NCI-H446 treated with DMSO at 0.1 percent for 48 hours (cell line): ENCODE data around the gene BLACAT1.

ENCODE experiments used
- DNase-seq: peaks from one replicate; lab custom pipeline; 2025; lab: John Stamatoyannopoulos, UW

BLACAT1 gene

DNA sequence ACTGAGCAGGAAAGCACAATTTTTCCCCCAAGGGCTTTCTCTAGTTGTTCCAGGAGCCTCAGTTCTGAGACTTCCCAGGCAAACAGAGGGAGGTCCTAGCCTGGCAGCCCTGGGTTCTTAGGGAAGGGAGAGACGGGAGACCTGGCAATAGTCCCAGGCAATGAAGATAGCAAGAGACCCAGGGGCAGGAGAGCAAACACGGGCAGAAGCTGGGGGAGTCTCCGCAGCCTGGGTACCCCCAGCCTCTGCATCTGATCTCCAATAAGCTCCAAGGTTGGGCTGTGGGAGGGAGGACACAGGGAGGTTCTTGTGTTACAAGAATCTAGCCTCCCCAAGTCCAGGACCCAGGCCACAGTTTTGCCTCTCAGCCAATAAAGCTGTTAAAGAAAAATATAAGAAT lies 2.4 kb downstream of the BLACAT1 start:
- DNase-seq = no peak

DNA sequence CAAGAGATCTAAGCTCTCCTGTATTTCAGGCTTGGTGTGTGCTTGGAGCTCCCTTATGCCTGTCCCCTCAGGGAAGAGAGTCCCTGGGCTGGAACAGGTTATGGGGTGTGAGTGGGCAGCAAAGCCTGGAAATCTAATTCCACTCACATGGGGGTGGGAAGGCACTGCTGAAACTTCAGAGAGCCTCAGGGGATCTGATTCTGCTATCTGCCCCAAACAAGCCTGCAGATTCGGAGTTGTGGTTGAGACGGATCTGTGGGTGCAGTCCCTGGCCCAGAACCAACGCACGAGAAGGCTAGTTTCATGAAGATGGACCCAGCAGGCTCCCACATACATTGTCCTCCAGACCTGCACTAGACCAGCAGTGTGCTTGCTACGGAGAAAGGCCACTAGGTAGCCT lies 2.9 kb downstream of the BLACAT1 start:
- no peak for DNase-seq

DNA sequence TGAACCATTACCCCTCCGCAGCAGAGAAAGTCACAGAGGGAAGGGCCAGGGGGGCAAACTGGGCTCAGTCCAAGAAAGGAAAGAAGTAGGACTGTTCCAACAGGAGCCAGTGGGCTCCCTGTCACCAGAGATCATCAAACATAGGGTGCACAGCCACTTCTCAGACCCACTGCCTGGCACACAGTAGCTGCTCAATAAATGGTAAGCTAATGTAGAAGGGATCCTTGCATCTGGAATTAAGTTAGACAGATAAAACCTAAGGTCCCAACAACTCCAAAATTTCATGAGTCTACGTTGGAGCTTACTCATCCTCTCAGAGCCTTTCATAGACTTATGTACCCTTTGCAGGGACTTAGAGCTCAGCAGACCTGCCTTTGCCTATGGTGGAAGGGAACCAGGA lies 3.5 kb downstream of the BLACAT1 start:
- DNase-seq = no peak

DNA sequence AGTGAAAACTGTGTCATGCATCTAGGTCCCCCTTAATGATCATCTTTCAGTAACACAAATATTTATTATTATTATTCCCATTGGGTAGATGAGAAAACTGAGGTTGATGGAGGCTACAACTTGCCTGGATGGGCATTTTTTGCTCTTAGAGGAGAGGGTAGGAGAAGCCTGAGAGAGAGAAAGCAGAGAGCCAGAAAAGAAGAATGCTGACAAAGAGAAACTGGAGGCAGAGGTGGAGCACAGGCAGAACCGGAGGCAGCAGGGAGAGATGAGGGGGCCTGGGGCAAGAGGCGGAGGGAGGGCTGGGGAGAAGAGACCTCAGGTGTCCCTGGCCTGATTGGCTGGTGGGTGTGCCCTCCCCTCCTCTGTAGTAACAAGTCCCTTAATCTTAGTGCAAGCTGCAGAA lies 4.1 kb downstream of the BLACAT1 start:
- DNase-seq = no peak

- DNase-seq = no peak
Observed at GRCh38 chr1:205451202-205451601, 4.6 kb downstream of the BLACAT1 start.

DNA sequence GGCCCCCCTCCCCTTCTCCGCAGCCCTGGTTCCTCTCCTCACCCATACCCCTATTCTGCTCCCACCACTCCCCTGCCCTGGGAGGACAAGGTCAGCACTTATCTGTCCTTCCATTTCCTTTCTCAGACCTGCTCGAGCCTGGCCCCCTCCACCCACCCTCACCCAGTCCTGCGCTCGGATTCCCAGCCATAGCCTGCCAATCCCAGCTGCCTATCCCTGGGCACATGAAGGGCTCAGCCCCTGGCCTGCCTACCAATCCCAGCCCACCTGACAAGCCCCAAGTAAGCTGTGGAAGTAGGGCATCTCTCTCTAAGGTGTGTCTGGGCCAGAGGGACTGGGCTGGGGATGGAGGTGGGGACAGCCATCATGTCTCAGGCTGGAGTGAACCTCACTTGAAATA lies 5.4 kb downstream of the BLACAT1 start:
- DNase-seq = no peak

DNA sequence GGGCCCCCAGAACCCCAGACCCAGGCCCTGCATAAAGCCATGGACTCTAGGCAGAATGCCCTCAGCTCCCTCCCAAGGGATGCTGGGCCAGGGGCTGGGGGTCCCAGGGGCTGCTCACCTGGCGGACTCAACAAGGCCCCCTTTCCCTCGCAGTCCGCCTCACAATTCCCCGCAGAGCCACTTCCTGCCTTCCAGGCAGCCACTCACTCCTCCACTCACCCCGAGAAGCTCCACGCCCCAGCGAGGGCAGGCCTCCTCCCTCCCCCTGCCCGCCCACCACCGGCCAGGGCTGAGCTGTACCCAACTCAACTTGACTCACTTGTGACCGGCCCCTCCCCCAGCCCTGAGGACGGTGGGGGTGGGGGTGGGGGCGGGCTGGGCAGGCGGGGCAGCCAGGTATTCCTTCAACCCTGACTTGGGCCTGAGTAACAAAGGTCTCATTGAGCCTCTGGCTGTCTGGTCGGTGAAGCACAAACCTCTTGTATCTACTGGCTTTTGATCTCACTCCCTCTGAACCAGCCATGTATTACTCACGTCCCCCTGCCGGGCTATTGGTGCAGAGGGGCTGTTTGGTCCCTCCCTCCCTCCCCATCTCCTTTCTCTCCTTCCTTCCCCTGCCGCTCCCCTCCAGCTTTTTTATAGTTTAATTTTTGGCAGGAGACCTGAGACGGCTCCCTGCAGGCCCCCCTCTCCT lies 5.9 kb downstream of the BLACAT1 start:
- no peak for DNase-seq

- no peak for DNase-seq
Observed at GRCh38 chr1:205449254-205449749, 6.5 kb downstream of the BLACAT1 start.

DNA sequence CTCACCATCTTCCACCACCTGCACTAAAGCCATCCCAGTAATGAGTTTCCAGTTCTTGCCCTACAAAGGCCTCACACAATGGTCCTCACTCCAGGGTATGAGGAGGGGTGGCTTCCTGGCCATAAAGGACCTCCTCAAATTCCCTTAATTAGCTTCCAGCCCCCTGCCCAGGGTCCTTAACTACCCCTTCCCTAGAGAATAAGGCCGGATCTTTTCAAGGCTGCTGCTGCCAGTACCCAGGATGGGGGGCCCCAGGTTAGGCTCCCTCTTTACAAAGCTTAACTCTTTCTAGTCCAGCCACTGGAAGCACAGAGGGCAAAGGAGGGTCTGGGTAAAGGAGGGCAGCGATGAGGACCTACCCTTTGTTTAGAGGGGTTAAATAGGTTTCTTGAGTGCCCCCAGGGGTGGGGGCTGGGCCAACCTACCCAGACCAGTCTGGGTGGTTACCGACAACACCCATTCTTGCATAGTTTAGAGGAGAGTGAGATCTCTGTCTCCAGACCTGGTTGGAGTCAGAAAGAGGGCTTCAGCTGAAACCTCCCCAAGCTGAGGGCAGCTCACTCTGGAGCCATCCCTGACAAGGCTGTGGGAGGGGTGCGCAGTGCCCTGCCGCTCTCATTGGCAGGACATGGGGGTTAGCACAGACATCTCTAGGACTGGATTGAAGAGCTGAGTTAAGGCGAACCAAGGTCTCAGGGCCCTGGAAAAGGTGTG lies 7.1 kb downstream of the BLACAT1 start:
- no peak for DNase-seq

DNA sequence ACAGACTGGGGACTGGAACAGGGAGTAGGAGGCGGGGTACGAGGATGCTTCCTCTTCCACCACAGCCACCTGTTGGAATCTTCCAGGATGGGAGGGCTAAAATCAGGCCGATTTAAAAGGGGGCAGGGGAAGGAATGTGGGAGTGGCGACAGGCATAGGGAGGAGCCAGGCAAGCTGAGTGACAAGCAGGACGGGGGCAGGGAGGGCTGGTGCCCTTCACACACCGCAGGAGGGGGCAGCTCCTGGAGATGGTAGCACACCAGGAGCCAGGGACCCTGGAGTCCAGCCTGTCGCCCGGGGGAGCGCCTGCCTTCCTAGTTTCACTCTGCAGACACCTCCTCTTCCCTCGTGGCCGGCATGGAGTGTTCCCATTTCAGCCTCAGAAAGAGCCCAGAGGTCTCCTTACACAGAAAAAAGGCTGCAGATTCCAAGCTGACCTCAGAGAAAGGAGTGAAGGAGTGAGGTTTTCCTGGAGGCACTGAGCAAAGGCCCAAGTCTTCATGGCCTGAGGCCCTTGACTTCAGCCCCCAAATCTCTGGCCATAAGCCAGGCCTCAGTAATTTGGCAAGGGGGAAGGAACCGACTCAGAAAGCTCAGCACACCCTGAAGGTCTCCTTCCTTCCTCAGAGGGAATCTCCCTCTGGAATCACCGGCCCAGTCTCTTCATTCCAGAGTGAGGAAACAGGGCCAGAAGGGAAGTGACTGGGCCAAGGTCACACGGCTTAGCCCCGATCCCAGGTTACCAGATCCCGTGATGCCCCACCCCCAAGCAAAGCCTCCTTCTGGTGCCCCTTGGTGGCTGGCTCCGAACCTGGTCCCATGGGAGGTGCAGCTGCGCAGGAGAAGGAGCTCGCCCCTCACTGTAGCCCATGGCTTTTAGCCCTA lies 8.1 kb downstream of the BLACAT1 start:
- no peak for DNase-seq

GRCh38 chr1:205446828-205447227 lies 9.0 kb downstream of the BLACAT1 start:
- DNase-seq = no peak

DNA sequence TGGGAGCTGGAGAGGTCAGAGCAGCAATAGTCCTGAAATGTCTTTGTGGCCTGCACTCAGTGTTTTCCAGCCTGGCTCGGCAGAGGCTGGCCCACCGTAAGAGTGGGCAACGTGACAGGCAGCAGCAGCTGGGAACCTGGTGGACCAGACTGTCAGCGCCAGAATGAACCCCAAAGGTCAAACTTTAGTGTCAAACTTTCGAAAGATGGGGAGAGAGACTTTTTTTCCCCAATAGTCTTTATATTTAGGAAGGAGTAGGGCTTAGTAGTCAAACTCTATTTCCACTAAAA lies 10.3 kb downstream of the BLACAT1 start:
- no peak for DNase-seq

GRCh38 chr1:205444931-205445645 lies 10.8 kb downstream of the BLACAT1 start:
- DNase-seq = peak; percentile 80

DNA sequence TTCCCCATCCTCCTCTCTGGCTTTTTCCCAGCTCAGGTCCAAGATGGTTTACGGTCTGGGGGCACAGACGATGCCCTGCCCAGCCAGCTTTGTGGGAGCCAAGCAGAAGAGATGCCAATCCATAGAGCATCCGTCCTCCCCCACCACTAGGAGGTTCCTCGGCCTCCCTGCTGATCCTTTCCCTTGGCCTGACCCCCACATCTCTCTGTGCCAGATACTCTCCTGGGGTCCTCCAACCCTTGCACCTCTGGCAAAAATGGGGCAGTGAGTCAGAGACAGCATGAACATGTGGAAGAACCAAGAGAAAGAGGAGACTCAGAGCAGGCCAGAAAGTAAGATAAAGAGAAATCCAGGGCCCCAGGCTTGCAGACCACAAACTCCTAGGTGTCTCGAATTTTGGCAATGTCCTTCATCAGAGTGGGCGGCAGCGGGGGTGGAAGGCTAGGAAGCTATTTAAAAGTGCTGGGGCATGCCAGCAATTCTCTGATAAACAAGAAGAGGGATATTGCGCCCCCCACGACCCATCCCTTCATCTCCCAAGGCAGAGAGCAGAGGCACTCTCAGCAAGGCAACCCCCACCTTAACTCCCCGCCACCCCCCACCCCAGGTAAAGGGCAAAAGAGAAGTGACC lies 11.4 kb downstream of the BLACAT1 start:
- no peak for DNase-seq

GRCh38 chr1:205443585-205444299 lies 12.1 kb downstream of the BLACAT1 start:
- DNase-seq = no peak

DNA sequence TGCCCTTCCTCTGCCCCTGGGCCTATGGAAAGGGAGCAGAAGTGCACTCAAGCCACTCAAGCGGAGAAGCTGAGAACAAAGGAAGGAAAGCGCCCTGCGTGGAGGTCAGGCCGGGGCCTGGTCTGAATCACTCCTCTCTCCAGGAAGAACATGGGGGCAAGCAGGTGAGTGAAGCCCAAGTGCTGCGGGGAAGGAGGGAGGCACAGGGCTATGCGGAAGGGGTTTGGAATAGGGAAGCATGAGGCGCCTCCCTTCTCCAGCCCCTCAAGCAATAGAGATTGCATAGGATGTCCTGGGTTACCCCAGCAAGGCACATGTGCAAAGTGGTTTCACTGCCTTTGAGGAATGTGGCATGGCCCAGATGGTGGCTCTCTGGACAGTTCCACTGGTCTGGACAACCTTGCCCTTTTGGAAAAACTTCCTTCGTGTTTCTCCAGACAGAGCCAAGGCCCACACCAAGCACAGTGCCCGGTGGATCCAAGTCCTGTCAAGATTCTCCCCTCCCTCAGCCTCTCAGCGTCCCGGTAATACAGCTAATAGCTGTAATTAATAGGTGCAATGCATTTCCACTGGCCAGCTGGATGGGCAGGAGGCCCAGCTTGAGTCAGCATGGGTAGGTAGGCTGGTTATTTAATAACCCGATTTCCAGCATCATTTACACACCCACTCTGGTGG lies 13.7 kb downstream of the BLACAT1 start:
- no peak for DNase-seq

- no peak for DNase-seq
Observed at GRCh38 chr1:205441716-205442050, 14.2 kb downstream of the BLACAT1 start.

GRCh38 chr1:205441318-205441633 lies 14.6 kb downstream of the BLACAT1 start:
- no peak for DNase-seq

DNA sequence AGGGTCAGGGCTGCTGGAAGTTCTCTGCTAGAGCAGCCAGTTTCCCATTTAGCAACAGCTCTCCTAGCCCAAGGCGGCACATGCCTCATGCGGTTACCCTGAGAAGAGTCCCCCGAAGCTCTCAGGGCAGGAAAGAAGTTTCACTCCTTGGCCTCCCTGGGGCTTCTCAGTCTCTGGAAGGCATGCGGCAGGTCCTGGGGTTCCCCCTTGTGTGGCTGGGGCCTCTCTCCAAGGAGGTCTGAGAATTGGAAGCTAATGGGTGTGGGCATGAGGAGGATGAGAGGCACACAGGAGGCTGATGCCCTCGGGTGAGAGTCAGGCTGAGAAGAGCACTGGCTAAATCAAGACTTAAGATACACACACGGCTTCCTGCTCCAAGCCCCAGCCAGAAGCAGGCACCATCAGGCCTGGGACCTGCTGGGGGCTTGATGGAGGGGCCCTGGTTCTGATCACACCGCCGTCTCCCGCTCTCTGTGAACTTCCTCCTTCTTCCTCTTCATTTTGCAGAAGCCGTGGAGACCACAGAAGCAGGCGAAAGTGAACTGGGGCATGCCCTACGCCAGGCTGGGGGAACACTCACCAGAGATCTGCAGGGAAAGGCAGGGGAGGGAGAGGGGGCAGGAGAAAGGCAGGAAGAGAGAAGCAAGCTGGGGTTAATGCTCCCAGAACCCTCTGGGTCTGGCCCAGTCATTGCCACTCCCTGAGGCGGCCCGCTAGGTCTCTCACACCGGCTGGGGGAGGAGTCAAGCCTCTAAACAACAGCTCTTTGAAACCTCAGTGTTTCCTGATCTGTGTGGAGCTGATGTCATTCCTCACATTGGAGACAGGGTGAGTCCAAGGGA lies 15.1 kb downstream of the BLACAT1 start:
- DNase-seq = no peak

GRCh38 chr1:205440121-205440475 lies 15.7 kb downstream of the BLACAT1 start:
- no peak for DNase-seq
